GM12874 (cell line): ENCODE measurements around the gene MICB.

Experiments
- CTCF ChIP-seq: IDR thresholded peaks from 2 replicates; pipeline ENCODE4 v1.5.1; 2011; ENCODE audit warnings: low read depth, mild to moderate bottlenecking, control low read depth, low read length, moderate library complexity; ENCODE audit not compliant: insufficient read depth

The MICB gene

GRCh38 chr6:31544676-31545075 lies 46.7 kb downstream of the MICB start:
- no peak for TF ChIP-seq CTCF

- TF ChIP-seq CTCF = no peak
These were observed 47.3 kb downstream of the MICB start for GRCh38 chr6:31545291-31545690.

- TF ChIP-seq CTCF = peak; percentile 97
These were observed 48.5 kb downstream of the MICB start, which contains the start of gene ATP6V1G2 for GRCh38 chr6:31546339-31546957. Gene ATP6V1G2 (minus strand): TSS chr6:31546608. CDS start chr6:31546559, 49 bp downstream.

GRCh38 chr6:31546958-31547726 lies 49.2 kb downstream of the MICB start, which contains the start of gene NFKBIL1:
Gene NFKBIL1 (plus strand): TSS chr6:31547608. CDS start chr6:31547695, 87 bp downstream.
- TF ChIP-seq CTCF = no peak

GRCh38 chr6:31547727-31548543 lies 50.0 kb downstream of the MICB start:
- no peak for TF ChIP-seq CTCF

- TF ChIP-seq CTCF = no peak
These were observed 50.6 kb downstream of the MICB start for GRCh38 chr6:31548544-31548873.

- TF ChIP-seq CTCF = peak; percentile 72
These were observed 53.4 kb downstream of the MICB start for GRCh38 chr6:31551371-31551770.
